GM18867 (cell line): ENCODE measurements around the gene MYL5.
A peak's percentile ranks its signal among the peaks of the same experiment; 100 is the strongest.
"Not testable (repeated sequence)": the region's sequence is repeated elsewhere in the genome, so short reads cannot be mapped to it uniquely, and the experiment has no call there.

Source experiments
- ATAC-seq: cut with Tn5 transposase; IDR thresholded peaks from one replicate; pipeline ENCODE4 v1.9.1; 2021; ENCODE audit warnings: mild to moderate bottlenecking, moderate library complexity; ENCODE audit not compliant: unreplicated experiment

The MYL5 gene

DNA sequence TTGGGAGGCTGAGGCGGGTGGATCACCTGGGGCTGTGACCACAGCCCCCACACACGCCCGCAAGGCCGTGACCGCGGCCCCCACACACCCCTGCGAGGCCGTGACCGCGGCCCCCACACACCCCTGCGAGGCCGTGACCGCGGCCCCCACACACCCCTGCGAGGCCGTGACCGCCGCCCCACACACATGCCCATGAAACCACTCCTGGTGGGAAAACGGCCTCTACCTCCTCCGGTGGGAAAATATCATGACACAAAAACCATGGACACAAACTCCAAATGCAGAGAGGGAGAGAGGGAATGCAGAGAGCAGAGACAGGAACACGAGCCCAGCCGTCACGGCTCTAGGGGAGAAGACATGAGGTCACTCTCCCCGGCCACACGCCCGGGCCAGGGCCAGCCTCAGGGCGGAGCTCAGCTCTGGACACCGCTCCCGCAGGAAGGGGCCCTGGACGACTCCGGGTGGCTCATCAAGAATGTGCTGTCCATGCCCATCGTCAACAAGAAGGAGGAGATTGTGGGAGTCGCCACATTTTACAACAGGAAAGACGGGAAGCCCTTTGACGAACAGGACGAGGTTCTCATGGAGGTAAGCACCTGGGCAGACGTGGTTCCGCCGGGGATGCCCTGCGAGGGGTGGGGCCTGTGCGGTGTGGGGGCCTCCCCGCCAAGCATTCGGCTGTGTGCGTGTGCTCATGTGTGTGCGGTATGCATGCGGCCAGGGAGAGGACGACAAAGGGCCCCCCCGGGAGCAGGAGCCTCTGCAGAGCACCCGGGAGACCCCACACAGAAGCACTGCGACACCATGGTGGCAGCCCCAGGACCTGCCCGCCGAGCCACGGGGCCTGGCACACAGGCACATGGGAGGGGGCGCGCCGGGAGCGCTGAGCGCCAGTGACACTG, 17.7 kb upstream of the MYL5 start:
- no peak for ATAC-seq

- no peak for ATAC-seq
Measured at GRCh38 chr4:657338-657833, 17.0 kb upstream of the MYL5 start.

DNA sequence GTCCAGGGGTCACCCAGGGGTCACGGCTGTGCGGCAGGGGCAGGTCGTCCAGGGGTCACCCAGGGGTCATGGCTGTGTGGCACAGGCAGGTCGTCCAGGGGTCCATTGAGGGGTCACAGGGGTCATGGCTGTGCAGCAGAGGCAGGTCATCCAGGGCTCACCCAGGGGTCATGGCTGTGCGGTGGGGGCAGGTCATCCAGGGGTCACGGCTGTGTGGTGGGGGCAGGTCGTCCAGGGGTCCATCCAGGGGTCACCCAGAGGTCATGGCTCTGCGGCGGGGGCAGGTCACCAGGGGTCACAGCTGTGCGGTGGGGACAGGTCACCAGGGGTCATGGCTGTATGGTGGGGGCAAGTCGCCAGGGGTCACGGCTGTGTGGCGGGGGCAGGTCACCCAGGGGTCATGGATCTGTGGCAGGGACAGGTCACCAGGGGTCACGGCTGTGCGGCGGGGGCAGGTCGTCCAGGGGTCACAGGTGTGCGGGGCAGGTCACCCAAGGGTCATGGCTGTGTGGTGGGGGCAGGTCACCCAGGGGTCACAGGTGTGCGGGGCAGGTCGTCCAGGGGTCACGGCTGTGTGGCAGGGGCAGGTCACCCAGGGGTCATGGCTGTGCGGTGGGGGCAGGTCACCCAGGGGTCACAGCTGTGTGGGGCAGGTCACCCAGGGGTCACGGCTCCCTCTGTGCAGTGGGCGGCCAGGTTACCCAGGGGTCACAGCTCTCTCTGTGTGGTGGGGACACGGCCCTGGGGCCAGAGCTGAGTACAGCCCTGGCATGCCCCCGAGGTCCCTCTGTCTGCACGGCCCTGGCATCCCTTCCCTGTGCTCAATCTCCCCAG, 16.3 kb upstream of the MYL5 start:
- ATAC-seq, result no peak

GRCh38 chr4:658681-659667, 15.4 kb upstream of the MYL5 start:
- ATAC-seq, result no peak

DNA sequence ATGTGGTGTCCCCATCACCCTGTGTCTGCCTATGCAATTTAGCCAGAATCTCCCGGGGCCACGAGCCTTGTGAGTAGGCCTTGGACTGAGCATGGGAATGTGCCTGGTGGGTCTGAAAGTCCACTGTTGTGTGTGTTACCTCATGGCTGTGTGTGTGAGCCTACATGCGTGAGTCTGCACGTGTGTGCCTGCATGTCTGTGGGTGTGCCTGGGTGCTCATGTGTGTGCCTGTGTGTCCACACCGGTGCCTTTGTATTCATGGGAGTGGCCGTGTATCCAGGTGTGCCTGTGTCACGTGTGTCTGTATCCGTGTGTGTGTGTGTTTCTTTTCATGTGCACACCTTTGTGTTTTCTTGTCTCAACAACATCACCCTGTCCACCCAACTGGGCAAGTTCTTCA, 14.5 kb upstream of the MYL5 start:
- no peak for ATAC-seq

GRCh38 chr4:660401-660800, 13.9 kb upstream of the MYL5 start:
- ATAC-seq, result no peak

GRCh38 chr4:661231-661630, 13.1 kb upstream of the MYL5 start:
- ATAC-seq, result no peak

- ATAC-seq, result no peak
Measured at GRCh38 chr4:661881-662761, 12.2 kb upstream of the MYL5 start.

GRCh38 chr4:663046-663437, 11.3 kb upstream of the MYL5 start:
- ATAC-seq, result no peak

DNA sequence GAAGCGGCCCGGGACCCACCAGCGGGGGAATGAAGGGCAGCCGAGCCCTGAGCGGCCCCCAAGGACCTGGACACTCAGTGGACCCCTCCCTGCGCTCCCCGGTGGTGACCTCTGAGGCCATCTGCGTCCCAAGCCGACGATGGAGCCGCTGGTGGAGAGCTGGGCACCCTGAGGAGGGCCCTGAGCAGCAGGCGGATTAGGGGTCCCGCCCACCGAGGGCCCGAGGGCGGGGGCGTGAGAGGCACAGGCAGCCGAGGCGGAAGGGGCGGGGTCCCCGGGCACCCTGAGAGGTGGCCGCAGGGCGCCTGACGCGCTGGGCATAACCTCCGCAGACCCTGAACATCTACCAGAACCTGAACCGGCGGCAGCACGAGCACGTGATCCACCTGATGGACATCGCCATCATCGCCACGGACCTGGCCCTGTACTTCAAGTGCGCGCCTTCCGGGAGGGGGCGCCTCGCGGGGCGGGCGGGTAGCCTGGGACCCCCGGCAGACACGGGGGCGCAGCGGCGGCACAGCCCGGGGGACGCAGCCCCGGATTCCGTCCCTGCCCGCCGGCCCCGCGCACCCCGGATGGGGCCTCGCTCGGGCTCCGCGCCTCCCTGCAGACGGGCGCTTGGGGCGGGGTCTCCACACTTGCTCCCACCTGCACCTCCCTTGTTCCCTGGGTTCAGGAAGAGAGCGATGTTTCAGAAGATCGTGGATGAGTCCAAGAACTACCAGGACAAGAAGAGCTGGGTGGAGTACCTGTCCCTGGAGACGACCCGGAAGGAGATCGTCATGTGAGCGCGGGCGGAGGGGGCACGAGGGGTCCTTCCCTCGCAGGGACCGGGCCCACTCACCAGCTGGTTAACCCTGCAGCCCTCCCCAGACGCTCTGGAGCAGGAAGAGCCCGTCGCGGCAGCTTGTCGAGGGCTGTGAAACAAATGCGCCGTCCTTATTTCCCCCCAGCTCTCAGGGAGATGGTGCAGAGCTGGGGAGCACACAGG, 10.6 kb upstream of the MYL5 start:
- peak; percentile 38 for ATAC-seq

DNA sequence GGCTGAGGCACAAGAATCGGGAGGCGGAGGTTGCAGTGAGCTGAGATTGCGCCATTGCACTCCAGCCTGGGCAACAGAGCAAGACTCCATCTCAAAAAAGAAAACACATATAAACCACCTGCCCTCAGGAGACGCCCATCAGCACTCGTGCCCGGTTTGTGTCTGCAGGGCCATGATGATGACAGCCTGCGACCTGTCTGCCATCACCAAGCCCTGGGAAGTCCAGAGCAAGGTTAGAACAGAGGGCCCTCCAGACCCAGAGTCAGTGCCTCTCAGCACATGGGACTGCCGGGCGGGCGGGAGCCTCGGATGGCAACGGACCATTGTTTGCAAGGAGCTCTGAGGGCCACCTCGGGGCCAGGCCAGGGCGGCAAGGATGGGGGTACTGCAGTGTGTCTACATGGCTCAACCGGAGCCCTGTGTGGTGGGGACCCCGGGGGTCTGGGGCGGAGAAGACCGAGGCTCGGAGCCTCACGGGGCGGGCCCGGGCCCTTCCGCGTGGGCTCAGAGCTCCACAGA, 9.6 kb upstream of the MYL5 start:
- ATAC-seq, result no peak

DNA sequence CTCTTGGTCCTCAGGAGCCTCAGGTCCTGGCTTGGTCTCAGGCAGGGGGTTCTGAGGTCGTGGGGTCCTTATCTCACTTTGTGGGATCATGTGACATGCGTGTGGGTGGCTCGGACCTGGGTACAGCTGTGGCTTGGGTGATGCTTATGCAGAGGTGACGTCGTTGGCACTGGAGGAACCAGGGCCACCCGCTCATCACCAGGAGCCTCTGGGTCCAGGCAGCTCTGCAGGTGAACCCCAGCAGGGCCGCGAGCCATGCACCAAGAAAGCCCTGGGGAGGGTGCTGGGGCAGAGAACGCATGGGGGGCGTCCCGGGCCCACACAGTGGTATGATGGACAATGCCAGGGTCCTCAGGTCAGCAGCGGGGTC, 9.0 kb upstream of the MYL5 start:
- no peak for ATAC-seq

GRCh38 chr4:665751-666435, 8.4 kb upstream of the MYL5 start:
- ATAC-seq, result no peak

GRCh38 chr4:666436-666810, 7.9 kb upstream of the MYL5 start:
- no peak for ATAC-seq

GRCh38 chr4:666822-667544, 7.4 kb upstream of the MYL5 start:
- no peak for ATAC-seq

DNA sequence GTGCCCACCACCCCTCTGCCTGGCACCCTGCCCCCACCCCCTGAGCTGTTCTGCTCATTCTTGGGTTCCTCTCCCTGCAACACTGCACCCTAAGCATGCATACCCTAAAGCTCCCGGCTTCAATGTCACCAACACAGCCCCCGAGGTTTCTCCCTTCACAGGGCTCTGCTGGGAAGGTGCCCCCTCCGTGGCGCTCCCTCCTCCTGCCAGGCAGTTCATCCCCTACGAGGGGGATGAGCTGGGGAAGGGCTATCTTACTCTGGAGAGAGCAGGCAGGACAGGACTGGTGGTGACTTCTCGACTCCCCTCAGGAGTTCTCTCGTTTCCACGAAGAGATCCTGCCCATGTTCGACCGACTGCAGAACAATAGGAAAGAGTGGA, 6.8 kb upstream of the MYL5 start:
- ATAC-seq, result no peak

DNA sequence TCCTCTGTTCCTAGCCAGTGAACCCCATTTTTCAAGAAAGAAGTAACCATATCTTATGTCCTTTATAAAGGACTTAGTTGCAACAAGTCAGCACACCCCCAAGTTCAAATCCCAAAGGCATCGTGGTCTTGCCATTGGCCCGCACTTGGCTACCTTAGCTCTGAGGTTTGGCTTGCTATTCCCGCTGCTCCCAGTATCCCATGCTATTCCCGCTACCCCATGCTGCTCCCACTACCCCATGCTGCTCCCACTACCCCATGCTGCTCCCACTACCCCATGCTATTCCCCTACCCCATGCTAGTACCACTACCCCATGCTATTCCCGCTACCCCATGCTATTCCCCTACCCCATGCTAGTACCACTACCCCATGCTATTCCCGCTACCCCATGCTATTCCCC, 6.1 kb upstream of the MYL5 start:
- ATAC-seq, result not testable (repeated sequence)
